Fibroblast of skin of right quadriceps (primary cell): ENCODE measurements around the gene ZNF618.

ENCODE experiments used
- DNase-seq: peaks from one replicate; pipeline ENCODE4 v3.0.0-alpha.2; 2013

Gene ZNF618

GRCh38 chr9:113885183-113886025, 9.3 kb downstream of the ZNF618 start:
- no peak for DNase-seq

GRCh38 chr9:113886026-113886369, 9.9 kb downstream of the ZNF618 start:
- no peak for DNase-seq

GRCh38 chr9:113886466-113886865, 10.4 kb downstream of the ZNF618 start:
- DNase-seq = no peak

GRCh38 chr9:113886933-113887332, 10.8 kb downstream of the ZNF618 start:
- no peak for DNase-seq

- DNase-seq = no peak
These were observed 11.3 kb downstream of the ZNF618 start for GRCh38 chr9:113887436-113887835.

GRCh38 chr9:113888336-113888735, 12.2 kb downstream of the ZNF618 start:
- peak; percentile 32 for DNase-seq

- DNase-seq = no peak
These were observed 12.9 kb downstream of the ZNF618 start for GRCh38 chr9:113888976-113889375.

- no peak for DNase-seq
These were observed 14.6 kb downstream of the ZNF618 start for GRCh38 chr9:113890704-113891103.

GRCh38 chr9:113892861-113893491, 16.9 kb downstream of the ZNF618 start:
- DNase-seq = no peak

GRCh38 chr9:113894166-113894565, 18.1 kb downstream of the ZNF618 start:
- no peak for DNase-seq

GRCh38 chr9:113895526-113895925, 19.4 kb downstream of the ZNF618 start:
- DNase-seq = peak; percentile 64

GRCh38 chr9:113896713-113897112, 20.6 kb downstream of the ZNF618 start:
- DNase-seq = no peak

GRCh38 chr9:113898151-113898550, 22.0 kb downstream of the ZNF618 start:
- no peak for DNase-seq

- DNase-seq = no peak
These were observed 22.5 kb downstream of the ZNF618 start for GRCh38 chr9:113898596-113898995.

- DNase-seq = no peak
These were observed 23.1 kb downstream of the ZNF618 start for GRCh38 chr9:113899205-113899604.

- DNase-seq = peak; percentile 41
These were observed 25.1 kb downstream of the ZNF618 start for GRCh38 chr9:113901221-113901688.

- DNase-seq = no peak
These were observed 27.5 kb downstream of the ZNF618 start for GRCh38 chr9:113903514-113904077.

- peak; percentile 28 for DNase-seq
These were observed 30.5 kb downstream of the ZNF618 start for GRCh38 chr9:113906411-113907110.

GRCh38 chr9:113907282-113907681, 31.2 kb downstream of the ZNF618 start:
- DNase-seq = no peak

- no peak for DNase-seq
These were observed 33.3 kb downstream of the ZNF618 start for GRCh38 chr9:113909421-113909820.

- DNase-seq = no peak
These were observed 34.0 kb downstream of the ZNF618 start for GRCh38 chr9:113910036-113910639.

- no peak for DNase-seq
These were observed 35.9 kb downstream of the ZNF618 start for GRCh38 chr9:113911850-113912557.
